Stimulated activated CD4-positive, alpha-beta T cell treated with anti-CD3 and anti-CD28 coated beads, TNF-alpha, amount 100 ng/mL, for 4 hours (primary cell): ENCODE data around the gene ZMYM4.
"Not testable (repeated sequence)": the region's sequence is repeated elsewhere in the genome, so short reads cannot be mapped to it uniquely, and the experiment has no call there.

Source experiments
- DNase-seq, 3 experiments: peaks; one replicate each; pipeline ENCODE4 v3.0.0-alpha.2; 2020; ENCODE audit warnings: low read depth in 3 of 3

ZMYM4 gene

GRCh38 chr1:35268282-35269200 lies at the start of gene ZMYM4:
Gene ZMYM4, plus strand, starts transcription at chr1:35268709. Its CDS starts 338 bp downstream, at chr1:35269047.
- DNase-seq, result peak; percentile 57 to 81 (median 76)

- no peak for DNase-seq
Measured at GRCh38 chr1:35220976-35221375, 47.5 kb upstream of the ZMYM4 start.

GRCh38 chr1:35222322-35223083 lies 46.0 kb upstream of the ZMYM4 start:
- DNase-seq, result no peak

GRCh38 chr1:35223084-35223630 lies 45.4 kb upstream of the ZMYM4 start:
- no peak for DNase-seq

GRCh38 chr1:35226546-35226945 lies 42.0 kb upstream of the ZMYM4 start:
- DNase-seq, result no peak

GRCh38 chr1:35229587-35230360 lies 38.7 kb upstream of the ZMYM4 start:
- no peak for DNase-seq

GRCh38 chr1:35231287-35231686 lies 37.2 kb upstream of the ZMYM4 start:
- no peak for DNase-seq

- DNase-seq, result not testable (repeated sequence)
Measured at GRCh38 chr1:35236772-35237171, 31.7 kb upstream of the ZMYM4 start.

GRCh38 chr1:35243691-35244090 lies 24.8 kb upstream of the ZMYM4 start:
- DNase-seq, result no peak

- DNase-seq, result no peak
Measured at GRCh38 chr1:35247256-35247655, 21.3 kb upstream of the ZMYM4 start.

- DNase-seq, result no peak
Measured at GRCh38 chr1:35253941-35254340, 14.6 kb upstream of the ZMYM4 start.

- no peak for DNase-seq
Measured at GRCh38 chr1:35255276-35255675, 13.2 kb upstream of the ZMYM4 start.

GRCh38 chr1:35259561-35259960 lies 8.9 kb upstream of the ZMYM4 start:
- DNase-seq, result no peak

- DNase-seq, result no peak
Measured at GRCh38 chr1:35261412-35262120, 6.9 kb upstream of the ZMYM4 start.

- no peak for DNase-seq
Measured at GRCh38 chr1:35264035-35264434, 4.5 kb upstream of the ZMYM4 start.

- no peak for DNase-seq
Measured at GRCh38 chr1:35264871-35265270, 3.6 kb upstream of the ZMYM4 start.

GRCh38 chr1:35266306-35266705 lies 2.2 kb upstream of the ZMYM4 start:
- DNase-seq, result no peak

GRCh38 chr1:35269201-35269988 lies 886 bp downstream of the ZMYM4 start:
- DNase-seq, result no peak

GRCh38 chr1:35269989-35270289 lies 1.4 kb downstream of the ZMYM4 start:
- DNase-seq, result no peak

GRCh38 chr1:35270836-35271235 lies 2.3 kb downstream of the ZMYM4 start:
- no peak for DNase-seq
